HG02610 (cell line): Measurements from ENCODE around the gene CNTN5.
"Not testable (repeated sequence)": the region's sequence is repeated elsewhere in the genome, so short reads cannot be mapped to it uniquely, and the experiment has no call there.

ENCODE experiments used
- ATAC-seq: cut with Tn5 transposase; IDR thresholded peaks from one replicate; pipeline ENCODE4 v1.9.1; 2021; ENCODE audit warnings: mild to moderate bottlenecking, moderate library complexity; ENCODE audit not compliant: unreplicated experiment

CNTN5 gene

DNA sequence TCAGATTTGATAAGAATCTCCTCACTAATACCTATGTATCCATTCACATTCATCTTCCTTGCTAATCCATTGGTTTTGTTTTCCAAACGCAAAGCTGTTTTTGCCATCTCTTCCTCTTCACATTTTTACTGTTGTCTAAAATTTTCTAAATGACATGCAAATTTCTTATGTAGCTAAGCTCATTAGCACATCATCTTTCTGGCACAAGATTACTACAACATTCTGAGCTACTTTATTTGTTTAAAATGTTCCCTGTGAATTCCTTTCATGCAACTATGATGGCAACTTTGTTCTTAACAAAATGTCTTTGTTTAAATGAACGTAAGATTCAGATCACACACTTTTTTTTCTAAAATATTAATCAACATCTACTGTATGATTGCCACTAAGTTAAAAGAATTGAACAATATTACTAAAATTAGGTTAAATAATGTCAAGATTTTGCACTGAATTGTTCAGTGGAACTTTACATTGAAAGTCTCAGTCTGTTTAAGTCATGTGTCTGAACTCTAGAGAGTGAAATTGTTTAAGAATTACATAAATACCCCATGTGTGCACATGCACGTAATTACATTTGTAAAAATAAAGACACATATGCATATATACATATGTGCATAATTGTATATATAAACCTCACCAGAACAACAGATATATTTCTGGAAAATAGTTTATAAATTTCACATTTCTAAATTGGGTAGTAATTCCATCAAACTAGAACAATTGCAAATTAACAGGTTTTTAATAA is 688.4 kb downstream of the CNTN5 start:
- no peak for ATAC-seq

DNA sequence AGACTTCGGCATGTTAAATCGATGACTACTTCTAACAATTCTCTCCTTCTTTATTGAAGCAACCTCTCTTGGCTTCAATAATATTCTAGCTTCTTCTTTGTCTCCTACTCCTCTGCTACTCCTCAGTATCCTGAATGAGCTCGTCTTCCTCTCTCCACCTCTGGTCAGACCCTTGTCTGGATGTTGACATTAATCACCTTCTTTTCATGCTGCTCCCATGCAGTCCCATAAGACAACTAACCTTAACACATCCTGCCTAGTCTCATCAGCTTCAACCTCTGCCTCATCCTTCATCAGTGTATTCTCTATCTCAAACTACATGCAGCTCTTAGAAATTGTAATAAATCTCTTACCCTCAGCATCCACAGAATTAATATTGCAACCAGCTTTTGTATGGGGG is 695.6 kb downstream of the CNTN5 start:
- no peak for ATAC-seq

DNA sequence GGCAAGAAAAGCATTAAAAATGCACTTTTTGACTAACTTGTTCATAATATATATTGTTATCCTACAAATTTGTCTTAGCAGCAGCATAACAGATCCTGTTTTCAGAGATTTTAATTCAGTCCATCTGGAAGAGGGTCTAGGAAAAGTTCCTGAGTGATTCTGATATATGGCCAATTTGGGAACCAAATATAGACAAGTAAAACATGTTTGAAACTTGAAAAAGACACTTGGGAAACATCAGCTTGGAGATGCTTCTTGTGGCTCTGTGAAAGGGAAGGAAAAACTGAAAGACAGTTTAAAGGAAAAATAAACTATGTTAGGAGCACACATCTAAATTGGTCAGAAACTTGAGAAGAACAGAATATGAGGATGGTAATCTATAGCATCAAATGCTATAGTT is 697.5 kb downstream of the CNTN5 start:
- ATAC-seq: no peak

DNA sequence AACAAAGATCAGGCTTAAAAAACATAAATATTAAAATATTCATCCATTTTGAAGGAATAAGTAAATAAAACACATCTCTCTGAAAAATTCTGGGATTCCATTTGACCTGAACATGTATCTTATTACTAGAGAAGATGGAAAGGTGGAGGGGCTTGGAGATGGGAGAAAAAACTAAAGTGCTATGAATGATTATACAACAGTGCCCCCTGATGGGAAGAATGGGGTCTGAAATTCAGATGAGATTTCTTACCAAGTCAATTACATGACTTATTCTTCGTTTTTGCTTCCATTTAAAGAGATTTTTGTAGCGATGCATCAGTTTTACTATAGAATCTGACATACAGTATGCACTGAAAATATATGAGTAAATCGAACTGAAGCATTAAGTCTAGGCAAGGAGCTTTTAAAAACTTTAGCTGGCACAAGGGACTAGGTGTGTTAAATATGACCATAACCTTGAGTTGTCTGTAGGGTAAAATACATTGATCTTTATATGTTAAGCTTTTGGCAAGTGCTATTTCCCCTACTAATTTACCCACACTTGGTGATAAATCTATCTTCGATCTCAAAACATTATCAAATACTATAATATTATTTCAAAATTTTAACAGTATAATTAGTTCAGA is 718.8 kb downstream of the CNTN5 start:
- no peak for ATAC-seq

DNA sequence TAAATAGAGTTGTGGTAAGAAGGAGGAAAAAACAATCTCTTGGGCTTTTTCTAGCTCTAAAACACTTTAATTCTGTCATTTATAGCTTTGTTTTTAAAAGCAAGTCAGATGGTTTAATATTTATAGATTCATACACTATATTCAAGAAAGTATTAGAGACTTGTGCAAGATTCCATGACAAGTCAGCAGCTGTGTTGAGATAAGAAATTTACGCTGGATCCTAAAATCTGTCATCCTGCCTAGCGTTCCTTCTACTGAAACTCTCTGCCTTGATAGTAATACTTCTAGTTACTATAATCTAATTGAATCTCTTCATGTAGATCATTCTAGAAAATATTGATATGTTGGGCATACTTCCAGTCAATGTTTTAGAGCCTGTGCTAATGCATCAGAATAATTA is 721.8 kb downstream of the CNTN5 start:
- ATAC-seq: no peak

DNA sequence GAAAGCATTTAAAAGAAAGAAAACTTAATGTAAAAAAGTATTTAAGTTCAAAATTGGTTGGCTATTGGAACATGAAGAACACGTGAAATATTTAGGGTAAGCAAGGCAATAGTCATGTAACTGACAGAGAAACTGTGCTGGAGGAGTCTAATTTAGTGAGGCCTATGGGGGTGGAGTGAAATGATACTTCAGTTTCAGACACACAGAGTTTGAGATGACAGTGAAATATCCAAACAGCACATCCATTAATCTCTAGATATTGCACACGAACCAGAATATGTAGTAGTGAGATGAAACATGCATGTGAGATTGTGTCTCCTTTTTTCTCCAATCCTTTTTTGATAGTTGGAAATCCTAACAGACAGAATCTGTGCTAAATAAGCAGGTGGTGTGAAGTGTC is 739.0 kb downstream of the CNTN5 start:
- no peak for ATAC-seq

DNA sequence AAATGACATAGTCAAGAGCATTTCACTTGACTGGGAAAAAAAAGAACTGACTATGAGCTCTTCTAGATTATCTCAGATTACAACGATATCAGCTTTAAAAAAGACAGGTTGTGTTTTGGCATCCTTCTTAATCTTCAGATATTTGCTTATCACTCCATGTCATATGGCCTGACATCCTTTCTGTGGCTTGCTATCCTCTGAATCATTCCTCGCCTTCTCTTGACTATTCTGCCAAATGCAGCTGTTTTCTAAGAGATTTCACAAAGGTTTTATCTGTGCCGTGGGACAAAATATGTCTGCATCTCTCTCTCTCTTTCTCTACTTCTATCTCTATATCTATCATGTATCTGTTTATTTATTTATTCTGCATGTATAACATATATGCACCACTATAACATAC is 746.1 kb downstream of the CNTN5 start:
- ATAC-seq: no peak

DNA sequence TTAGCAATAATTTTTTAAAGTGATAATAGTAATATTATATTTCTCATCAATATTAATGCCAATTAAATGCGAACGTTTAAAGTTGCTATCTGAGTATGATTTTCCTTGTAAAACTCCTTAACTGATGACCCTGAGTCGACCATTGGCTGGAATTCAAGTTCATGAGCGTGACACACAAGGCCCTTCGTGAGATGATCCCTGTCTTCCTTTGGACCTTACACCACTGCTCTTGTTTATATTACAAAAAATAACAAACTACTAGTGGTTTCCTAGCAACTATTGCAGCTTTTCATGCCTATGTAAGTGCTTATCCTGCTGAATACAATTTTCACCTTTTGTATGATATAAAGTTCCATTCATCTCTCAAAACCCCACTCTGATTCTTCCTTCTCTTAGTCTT is 752.9 kb downstream of the CNTN5 start:
- no peak for ATAC-seq

DNA sequence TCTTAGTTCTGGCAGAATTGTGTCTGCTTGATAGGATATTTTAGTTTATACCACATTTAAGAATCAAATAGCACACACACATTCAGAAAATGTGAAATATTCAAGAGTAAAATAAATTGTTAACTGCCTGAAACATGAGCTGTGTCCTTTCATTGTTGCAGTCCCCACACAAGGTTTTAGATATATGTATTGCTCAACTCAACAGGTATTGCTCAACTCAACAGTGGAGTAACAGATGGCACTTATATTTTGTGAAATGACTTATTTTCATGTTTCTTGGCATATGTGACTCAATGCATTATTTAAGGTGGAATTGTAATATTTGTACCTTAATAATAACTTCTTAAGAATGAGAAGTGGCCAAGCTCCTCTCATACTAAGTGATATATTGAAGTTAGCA is 760.3 kb downstream of the CNTN5 start:
- ATAC-seq: no peak

DNA sequence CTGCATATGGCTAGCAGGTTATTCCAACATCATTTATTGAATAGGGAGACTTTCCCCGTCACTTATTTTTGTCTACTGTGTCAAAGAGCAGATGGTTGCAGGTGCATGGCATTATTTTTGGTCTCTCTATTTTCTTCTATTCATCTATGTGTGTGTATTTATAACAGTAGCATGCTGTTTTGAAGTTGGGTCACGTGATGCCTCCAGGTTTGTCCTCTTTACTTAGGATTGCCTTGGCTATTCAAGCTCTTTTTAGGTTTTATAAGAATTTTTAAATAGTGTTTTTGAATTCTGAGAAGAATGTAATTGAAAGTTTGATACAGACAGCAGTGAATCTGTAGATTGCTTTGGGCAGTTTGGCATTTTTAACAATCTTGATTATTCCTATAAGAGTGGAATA is 770.6 kb downstream of the CNTN5 start:
- no peak for ATAC-seq

DNA sequence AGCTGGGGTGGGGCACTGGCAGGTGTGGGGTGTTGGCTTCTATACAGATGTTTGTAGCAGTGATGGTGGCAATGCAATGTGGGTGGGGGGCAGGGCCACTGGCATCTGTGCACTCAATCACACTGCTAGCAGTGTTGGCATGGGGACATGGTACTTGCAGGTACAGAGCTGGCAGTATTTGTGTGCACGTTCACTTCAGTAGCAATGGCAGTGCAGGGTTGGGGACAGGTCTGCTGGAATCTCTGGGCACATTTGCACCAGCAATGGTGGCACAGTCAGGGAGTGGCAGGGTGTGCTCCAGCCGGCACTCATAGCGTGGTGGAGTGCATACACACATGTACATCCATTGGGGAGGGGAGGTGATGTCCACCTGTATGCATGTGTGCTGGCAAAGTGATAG is 775.2 kb downstream of the CNTN5 start:
- no peak for ATAC-seq

DNA sequence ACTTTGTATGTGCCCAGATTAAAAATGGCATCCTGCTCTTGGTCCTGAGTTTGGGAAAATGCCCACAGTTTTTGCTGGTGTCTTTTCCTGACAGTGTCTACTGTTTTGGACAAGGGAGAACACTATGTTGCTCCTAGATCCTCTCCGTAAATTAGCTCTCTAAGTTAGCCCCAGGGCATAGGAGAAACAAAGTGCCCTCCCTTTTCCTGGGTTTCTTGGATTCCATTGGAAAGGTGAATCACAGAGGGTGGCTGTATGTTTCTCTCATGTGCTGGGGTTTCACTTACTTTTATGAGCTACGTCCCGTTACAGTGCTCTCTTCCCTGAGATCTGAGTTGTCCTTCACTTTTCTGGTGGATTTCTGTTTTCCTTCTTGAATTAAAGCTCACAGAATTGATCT is 782.8 kb downstream of the CNTN5 start:
- no peak for ATAC-seq

DNA sequence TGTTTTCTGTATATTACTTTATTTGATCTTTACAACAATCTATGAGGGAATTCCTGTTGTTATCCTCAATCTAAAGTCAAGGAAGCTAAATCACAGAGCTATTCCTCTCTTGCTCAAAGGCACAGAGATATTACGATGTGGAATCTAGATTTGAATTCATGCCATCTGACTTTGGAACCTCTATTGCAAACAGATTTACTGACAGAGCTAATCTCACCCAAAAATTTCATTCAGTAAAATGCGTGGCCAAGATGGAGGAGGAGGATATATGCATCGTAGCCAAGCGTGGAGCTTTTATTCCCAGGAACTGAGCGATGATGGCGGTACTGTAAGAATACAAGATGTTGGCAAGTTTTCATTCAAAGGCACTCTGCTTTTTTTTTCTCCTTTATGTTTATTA is 791.8 kb downstream of the CNTN5 start:
- no peak for ATAC-seq

DNA sequence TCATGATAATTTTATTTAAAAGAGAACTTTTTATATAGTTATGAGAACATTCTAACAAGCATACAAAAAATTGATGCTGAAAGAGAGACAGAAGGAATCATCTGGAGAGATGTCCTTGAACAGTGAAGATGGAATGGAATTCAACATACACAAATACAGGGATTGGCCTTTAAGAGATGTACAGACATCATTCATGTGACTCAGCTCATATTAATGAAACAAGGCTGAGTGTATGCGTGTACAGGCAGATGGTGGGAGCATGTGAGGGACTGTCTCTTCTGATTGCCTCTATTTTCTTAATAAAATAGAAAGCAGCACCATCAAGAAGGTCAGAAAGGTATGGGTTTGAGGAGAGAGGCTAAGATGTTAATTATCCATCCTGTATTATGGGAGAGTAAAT is 793.3 kb downstream of the CNTN5 start:
- ATAC-seq: no peak

DNA sequence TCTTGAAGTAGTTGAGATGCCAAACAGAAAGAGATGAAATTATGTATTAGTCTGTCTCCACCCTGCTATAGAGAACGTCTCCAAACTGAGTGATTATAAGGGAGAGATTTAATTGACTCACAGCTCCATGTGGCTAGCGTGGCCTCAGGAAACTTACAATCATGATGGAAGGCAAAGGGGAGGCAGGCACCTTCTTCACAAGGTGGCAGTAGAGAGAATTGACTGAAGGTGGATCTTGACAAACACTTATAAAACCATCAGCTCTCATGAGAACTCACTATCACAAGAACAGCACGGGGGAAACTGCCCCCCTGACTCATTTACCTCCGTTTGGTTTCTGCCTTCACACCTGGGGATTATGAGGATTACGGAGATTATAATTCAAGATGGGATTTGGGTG is 794.0 kb downstream of the CNTN5 start:
- ATAC-seq: no peak

DNA sequence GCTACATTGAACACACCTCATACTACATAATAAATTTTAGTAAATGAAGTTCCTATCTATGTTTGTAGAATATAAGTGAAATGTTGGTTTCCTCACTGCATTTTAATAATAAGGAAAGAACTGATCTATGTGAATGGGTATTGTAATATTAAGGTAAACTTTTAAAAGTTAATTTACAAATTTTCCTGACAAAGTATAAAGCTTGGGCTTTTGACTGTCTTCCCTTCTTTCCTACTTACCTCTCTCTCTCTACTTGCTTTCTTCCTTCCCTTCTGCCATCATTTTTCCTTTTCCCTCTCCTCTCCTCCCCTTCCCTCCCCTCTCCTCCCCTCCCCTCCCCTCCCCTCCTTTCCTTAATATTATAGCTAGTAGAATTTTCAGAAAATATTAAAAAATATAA is 798.2 kb downstream of the CNTN5 start:
- no peak for ATAC-seq

DNA sequence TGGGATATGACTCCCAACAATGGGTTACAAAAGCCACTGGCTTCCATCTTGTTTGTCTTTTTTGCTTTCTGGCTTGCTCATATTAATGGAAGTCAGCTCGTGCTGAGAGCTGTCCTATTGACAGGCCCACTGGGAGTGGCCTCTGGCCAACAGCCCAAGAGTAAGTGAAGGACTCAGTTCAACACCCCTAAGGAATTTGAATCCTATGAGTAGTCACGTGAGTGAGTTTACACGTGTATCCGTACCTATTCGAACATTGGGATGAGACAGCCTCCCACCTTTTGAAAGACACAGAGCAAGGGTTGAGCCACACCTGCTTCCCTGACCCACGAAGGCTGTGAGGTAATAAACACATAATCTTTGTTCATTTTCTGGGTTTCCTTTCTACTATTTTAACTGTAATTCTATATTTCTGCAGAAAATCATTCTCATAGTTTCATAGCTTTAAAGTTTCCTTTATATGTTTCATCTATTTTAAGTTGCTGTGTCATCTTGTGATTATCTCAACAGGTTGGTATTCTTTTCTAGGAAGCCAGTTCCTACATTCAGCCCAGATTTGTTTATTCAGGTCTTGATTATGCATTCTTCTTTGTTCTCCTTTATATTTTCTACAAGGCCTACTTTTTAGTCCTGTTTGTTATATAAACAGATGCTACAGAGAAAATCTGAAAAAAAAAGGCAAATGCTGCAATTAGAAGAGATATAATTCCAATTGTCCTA is 802.3 kb downstream of the CNTN5 start:
- no peak for ATAC-seq

DNA sequence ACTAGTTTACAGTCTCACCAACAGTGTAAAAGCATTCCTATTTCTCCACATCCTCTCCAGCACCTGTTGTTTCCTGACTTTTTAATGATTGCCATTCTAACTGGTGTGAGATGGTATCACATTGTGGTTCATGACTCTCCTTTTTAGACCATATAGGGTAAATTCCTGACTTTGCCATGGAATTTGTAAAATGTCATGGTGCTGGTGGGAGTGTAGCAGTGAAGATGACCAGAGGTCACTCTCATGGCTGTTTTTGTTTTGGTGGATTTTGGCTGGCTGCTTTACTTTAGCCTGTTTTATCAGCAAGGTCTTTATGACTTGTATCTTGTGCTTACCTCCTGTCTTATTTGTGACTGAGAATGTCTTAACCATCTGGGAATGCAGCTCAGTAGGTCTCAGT is 816.0 kb downstream of the CNTN5 start:
- not testable (repeated sequence) for ATAC-seq

DNA sequence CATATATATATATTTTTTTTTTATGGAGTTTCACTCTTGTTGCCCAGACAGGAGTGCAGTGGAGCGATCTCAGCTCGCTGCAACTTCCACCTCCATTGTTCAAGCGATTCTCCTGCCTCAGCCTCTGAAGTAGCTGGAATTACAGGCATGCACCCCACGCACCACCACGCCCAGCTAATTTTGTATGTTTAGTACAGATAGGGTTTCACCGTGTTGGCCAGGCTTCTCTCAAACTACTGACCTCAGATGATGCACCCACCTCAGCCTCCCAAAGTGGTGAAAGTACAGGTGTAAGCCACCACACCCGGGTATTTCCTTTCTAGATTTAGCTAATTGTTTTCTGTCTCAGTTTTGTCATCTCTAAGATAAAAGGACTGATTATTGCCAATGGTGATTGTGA is 821.1 kb downstream of the CNTN5 start:
- ATAC-seq: no peak

DNA sequence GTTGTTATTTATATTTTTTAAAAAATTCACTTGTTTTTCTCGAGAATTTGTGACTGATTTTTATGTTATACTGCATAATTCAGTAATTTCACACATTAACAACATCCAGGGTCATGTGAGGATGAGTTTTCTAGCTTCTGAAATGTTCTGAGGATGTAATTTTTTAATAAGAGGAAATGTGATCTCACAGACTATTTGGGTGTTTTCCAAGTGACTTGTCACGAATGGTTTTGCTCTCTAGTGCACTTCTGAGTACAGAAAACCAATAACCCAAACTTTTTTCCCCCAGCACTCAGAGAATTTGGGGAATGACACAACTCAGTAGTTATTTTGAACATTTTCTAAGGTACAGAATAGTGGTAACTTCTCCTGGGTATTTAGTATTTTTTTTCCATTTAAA is 845.2 kb downstream of the CNTN5 start:
- ATAC-seq: no peak

DNA sequence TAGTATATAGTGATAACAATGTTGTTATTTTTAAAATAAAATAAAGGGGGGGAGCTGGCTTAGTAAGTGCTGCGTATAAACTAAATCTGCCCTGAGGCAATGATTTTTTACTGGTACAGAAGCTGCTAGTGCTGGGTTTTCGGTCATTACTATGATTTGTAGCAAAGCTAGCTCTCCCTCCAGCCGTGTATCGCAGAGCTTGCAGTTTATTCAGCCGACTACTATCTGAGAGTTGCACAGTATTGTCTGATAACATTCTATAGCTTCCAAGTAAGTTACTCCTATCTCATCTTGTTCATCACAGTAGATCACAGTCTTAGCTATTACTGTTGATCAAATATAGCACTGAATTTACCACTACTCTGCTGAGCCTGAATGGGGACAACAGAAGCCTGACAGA is 860.9 kb downstream of the CNTN5 start:
- no peak for ATAC-seq

DNA sequence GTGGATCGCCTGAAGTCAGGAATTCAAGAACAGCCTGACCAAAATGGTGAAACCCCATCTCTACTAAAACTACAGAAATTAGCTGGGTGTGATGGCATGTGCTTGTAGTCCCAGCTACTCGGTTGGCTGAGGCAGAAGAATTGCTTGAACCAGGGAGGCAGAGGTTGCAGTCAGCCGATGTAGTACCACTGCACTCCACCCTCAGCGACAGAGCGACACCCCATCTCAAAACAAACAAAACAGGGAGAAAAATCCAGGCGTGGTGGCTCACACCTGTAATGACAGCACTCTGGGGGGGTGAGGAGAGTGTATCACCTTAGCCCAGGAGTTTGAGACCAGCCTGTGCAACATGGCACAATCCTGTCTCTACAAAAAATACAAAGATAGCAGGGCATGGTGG is 864.0 kb downstream of the CNTN5 start:
- no peak for ATAC-seq
